ENCODE measurements around the gene IL22RA2.

GRCh38 chr6:137193256-137194070 is 20.0 kb upstream of the IL22RA2 start:
- TF ChIP-seq, protein P1, sequence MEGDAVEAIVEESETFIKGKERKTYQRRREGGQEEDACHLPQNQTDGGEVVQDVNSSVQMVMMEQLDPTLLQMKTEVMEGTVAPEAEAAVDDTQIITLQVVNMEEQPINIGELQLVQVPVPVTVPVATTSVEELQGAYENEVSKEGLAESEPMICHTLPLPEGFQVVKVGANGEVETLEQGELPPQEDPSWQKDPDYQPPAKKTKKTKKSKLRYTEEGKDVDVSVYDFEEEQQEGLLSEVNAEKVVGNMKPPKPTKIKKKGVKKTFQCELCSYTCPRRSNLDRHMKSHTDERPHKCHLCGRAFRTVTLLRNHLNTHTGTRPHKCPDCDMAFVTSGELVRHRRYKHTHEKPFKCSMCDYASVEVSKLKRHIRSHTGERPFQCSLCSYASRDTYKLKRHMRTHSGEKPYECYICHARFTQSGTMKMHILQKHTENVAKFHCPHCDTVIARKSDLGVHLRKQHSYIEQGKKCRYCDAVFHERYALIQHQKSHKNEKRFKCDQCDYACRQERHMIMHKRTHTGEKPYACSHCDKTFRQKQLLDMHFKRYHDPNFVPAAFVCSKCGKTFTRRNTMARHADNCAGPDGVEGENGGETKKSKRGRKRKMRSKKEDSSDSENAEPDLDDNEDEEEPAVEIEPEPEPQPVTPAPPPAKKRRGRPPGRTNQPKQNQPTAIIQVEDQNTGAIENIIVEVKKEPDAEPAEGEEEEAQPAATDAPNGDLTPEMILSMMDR (IDR thresholded peaks at IDR 0.05; ENCODE audit: low read depth, low read length, missing input control) = no peak
- no peak for TF ChIP-seq REST (IDR thresholded peaks at IDR 0.05)
- TF ChIP-seq SP1 (IDR thresholded peaks at IDR 0.05) = no peak
- TF ChIP-seq RAD21 (IDR thresholded peaks at IDR 0.05) = no peak
- no peak for TF ChIP-seq EGR1 (IDR thresholded peaks at IDR 0.05; ENCODE audit: low read depth in 2 of 2)
- no peak for TF ChIP-seq YY1 (IDR thresholded peaks at IDR 0.05)
- no peak for TF ChIP-seq TAF1 (conservative IDR thresholded peaks at IDR 0.05)
- no peak for TF ChIP-seq GABPA (IDR thresholded peaks at IDR 0.05 in 1 of 2, conservative IDR thresholded peaks at IDR 0.05 in 1 of 2)
- TF ChIP-seq, protein P2, sequence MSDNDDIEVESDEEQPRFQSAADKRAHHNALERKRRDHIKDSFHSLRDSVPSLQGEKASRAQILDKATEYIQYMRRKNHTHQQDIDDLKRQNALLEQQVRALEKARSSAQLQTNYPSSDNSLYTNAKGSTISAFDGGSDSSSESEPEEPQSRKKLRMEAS (IDR thresholded peaks at IDR 0.05) = no peak
- TF ChIP-seq, protein P3, sequence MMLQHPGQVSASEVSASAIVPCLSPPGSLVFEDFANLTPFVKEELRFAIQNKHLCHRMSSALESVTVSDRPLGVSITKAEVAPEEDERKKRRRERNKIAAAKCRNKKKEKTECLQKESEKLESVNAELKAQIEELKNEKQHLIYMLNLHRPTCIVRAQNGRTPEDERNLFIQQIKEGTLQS (IDR thresholded peaks at IDR 0.05) = no peak
